HG03135 (cell line): ENCODE measurements around the gene PDE11A.
"Not testable (repeated sequence)": the region's sequence is repeated elsewhere in the genome, so short reads cannot be mapped to it uniquely, and the experiment has no call there.

Source experiments
- ATAC-seq: cut with Tn5 transposase; IDR thresholded peaks from one replicate; pipeline ENCODE4 v1.9.1; 2021; ENCODE audit warnings: mild to moderate bottlenecking, moderate library complexity; ENCODE audit not compliant: unreplicated experiment

Gene PDE11A

GRCh38 chr2:178072383-178073301 is at the start of gene PDE11A:
Gene PDE11A (minus strand): TSS chr2:178072777. CDS start chr2:178072437, 340 bp downstream.
- no peak for ATAC-seq

- ATAC-seq: no peak
These were observed 46.8 kb upstream of the PDE11A start for GRCh38 chr2:178119179-178119922.

DNA sequence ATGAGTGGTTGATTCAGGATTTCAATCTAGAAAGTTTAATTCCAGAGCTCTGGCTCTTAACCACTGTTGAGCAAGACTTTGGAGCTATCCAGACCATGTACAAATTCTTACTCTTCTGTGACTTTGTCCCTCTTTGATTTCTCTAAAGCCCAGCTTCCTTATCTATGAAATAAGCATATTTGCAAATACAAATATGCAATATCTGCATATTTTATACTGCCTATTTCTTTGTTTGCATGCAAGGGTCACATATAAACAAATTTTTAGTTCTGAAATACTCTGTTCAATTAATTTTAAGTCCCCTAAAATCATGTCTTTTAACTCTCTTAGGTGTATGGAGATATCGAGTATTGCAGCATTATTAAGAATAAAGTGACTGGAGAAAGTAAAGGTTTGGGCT is 45.1 kb upstream of the PDE11A start:
- no peak for ATAC-seq

DNA sequence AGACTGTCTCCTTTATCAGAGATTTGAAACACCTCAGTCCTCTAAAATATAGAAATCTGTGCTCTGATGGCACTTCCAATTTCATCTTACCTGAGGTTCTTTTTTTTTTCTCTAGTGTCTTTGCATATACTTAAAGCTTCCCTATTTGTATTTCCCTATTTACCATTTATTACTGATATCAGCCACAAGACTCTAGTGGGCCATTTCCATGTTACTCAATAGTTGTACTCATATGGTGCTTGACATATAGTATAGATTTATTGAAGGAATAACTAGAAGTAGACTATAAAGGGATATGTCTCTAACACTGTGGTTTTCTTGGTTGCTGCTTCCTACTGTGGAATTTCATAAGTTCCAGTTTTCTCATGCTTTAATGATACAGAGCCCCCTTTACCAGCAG is 42.7 kb upstream of the PDE11A start:
- no peak for ATAC-seq

- peak; percentile 37 for ATAC-seq
These were observed 41.9 kb upstream of the PDE11A start for GRCh38 chr2:178114462-178114861.

- peak; percentile 88 for ATAC-seq
These were observed 39.9 kb upstream of the PDE11A start, which contains the start of gene RBM45 for GRCh38 chr2:178112202-178113152. Gene RBM45 (plus strand): TSS chr2:178112437. CDS start chr2:178112547, 110 bp downstream.

DNA sequence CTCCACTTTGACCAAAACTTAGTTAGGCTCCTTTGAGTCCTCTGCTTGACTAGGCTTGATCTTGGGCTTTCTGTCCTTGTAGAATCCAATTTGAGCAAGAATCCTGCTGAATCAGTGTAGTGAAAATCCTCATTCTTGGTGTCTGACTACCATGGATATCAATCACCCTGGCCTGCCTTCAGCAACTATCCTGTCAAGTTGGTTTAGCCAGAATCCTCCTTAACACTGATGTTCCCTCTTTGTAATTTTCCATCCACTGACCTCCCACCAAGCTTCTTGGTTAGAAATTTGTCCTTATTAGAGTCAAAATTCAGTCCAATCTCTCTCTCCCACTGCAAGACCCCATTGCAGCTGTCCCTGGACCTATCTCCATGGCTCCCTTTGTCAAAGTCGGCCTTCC is 39.2 kb upstream of the PDE11A start:
- ATAC-seq: no peak

- no peak for ATAC-seq
These were observed 38.1 kb upstream of the PDE11A start for GRCh38 chr2:178110681-178111080.

- no peak for ATAC-seq
These were observed 37.2 kb upstream of the PDE11A start for GRCh38 chr2:178109813-178110212.

- ATAC-seq: no peak
These were observed 35.6 kb upstream of the PDE11A start for GRCh38 chr2:178108176-178108575.

GRCh38 chr2:178106053-178106452 is 33.5 kb upstream of the PDE11A start:
- ATAC-seq: no peak

GRCh38 chr2:178105566-178105965 is 33.0 kb upstream of the PDE11A start:
- no peak for ATAC-seq

DNA sequence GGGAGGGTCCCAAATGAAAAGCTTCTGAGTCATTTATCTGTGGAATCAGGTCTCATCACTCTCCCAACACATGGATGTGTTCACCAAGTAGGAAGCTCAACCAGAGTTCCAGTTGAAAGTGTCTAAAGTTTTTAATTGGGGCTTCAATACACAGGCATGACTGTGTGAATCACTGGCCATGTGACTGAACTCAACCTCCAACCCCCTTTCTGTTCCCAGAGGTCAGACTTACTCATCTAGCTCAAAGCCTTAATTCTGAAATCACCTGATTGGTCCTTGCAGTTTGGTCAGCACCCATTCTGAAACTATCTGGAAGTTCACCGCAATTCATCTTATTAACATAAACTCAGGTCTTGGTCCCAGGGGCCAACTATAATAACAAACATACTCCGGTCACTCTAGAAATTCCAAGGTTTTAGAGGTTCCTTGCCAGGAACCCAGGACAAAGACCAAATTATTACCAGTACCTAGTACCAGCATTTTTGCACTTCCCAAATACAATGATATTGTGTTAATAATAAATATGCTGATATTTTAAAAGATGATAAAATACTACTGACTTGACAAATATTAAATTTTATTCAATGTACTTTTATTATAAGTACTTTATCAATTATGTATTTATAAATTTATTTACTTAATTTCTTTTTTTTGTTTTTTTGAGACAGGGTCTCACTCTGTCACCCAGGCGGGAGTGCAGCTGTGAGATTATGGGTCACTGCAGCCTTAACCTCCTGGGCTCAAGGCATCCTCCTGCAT is 28.9 kb upstream of the PDE11A start:
- ATAC-seq: no peak

- no peak for ATAC-seq
These were observed 20.9 kb upstream of the PDE11A start for GRCh38 chr2:178093471-178093870.

- ATAC-seq: no peak
These were observed 16.2 kb upstream of the PDE11A start for GRCh38 chr2:178088774-178089270.

DNA sequence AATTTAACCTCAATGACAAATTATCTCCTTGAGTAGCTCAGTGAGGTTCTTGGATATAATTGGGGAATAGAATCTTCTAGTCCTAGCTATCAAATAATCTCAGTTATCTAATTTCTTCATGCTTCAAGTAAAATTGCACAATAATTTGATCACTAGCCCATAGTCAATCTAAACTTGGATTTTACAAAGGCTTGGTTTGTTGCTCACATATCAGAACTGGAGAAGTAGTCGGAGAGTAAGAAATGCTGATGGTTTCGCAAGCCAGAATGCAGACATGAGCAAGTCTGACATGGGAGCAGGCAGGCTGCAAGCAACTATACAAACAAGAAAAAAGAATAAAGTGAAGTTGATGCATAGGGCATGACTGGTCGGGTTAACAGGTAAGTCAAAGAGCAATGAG is 11.7 kb upstream of the PDE11A start:
- no peak for ATAC-seq

GRCh38 chr2:178082408-178083045 is 9.9 kb upstream of the PDE11A start:
- no peak for ATAC-seq

GRCh38 chr2:178079279-178079678 is 6.7 kb upstream of the PDE11A start:
- ATAC-seq: not testable (repeated sequence)

GRCh38 chr2:178076130-178076529 is 3.6 kb upstream of the PDE11A start:
- no peak for ATAC-seq
